A673 (cell line): Measurements from ENCODE around the gene OSBPL3. TPM values are rescaled to one million over a fixed set of nuclear protein-coding genes. Genes with fewer than 3 reads are reported as not detected.

Experiments
- BruUV-seq: library from RNA; stranded (reverse); fragments of 400-500 nt; replicated peaks from 2 replicates; lab custom pipeline; 2021; lab: Mats Ljungman, UMichigan
- CTCF ChIA-PET: fragments of 300-600 bp; sonication (Branson Sonifier 250); formaldehyde crosslinking; loops from one replicate; lab custom pipeline; 2022; ENCODE audit warnings: antibody characterized with exemption; lab: Charles Lee
- POLR2A ChIA-PET: fragments of 300-600 bp; sonication (Branson Sonifier 250); formaldehyde crosslinking; loops from one replicate; lab custom pipeline; 2022; ENCODE audit warnings: antibody characterized with exemption; ENCODE audit not compliant: low non-redundant PET; lab: Charles Lee
- DNase-seq: peaks from one replicate; pipeline ENCODE4 v3.0.0-alpha.2; 2015; ENCODE audit warnings: low spot score
- H3K27ac ChIP-seq: fragments of 200-600 bp; sonication (generic); 2 replicates; pipeline ENCODE4 v1.5.1; 2016; ENCODE audit warnings: mixed run types, low read depth, mild to moderate bottlenecking, mixed read lengths, antibody characterized with exemption, low read length; ENCODE audit not compliant: poor library complexity, severe bottlenecking
- H3K27me3 ChIP-seq: fragments of 200-600 bp; sonication (generic); replicated peaks from 2 replicates; pipeline ENCODE4 v1.6.1; 2017; ENCODE audit warnings: mixed run types, low read depth, mild to moderate bottlenecking, mixed read lengths, antibody characterized with exemption, low read length; ENCODE audit not compliant: insufficient read depth, poor library complexity
- H3K36me3 ChIP-seq: fragments of 200-600 bp; sonication (generic); 2 replicates; pipeline ENCODE4 v1.6.1; 2016; ENCODE audit warnings: mixed run types, mild to moderate bottlenecking, mixed read lengths, antibody characterized with exemption, low read length; ENCODE audit not compliant: insufficient read depth, poor library complexity, severe bottlenecking
- H3K4me1 ChIP-seq: fragments of 200-600 bp; sonication (generic); 2 replicates; pipeline ENCODE4 v1.6.1; 2017; ENCODE audit warnings: mixed run types, mild to moderate bottlenecking, mixed read lengths, antibody characterized with exemption, low read length; ENCODE audit not compliant: insufficient read depth, poor library complexity, severe bottlenecking
- H3K4me3 ChIP-seq: fragments of 200-600 bp; sonication (generic); 2 replicates; pipeline ENCODE4 v1.5.1; 2016; ENCODE audit warnings: low read depth, mixed run types, mild to moderate bottlenecking, mixed read lengths, low read length; ENCODE audit not compliant: poor library complexity, severe bottlenecking
- H3K9me3 ChIP-seq: fragments of 200-600 bp; sonication (generic); 2 replicates; pipeline ENCODE4 v1.6.1; 2016; ENCODE audit warnings: mixed run types, low read depth, mild to moderate bottlenecking, mixed read lengths, antibody characterized with exemption, low read length; ENCODE audit not compliant: poor library complexity, severe bottlenecking
- EZH2 ChIP-seq: fragments of 200-600 bp; sonication (generic); IDR thresholded peaks from 2 replicates; pipeline ENCODE4 v1.6.1; 2017; ENCODE audit warnings: borderline replicate concordance, low read depth, mild to moderate bottlenecking, mixed read lengths, antibody characterized with exemption, low read length; ENCODE audit not compliant: poor library complexity, severe bottlenecking
- intact Hi-C: fragments of 100-400 bp; cut with micrococcal nuclease; formaldehyde crosslinking; loops from one replicate; pipeline ENCODE4 v1.10.0; 2022; ENCODE audit not compliant: unreplicated experiment
- total RNA-seq: library from RNA; stranded (reverse); gene quantifications from 2 replicates; pipeline ENCODE4 v1.2.3, GENCODE V29; 2021
- TF ChIP-seq, protein P1 (sequence below): fragments of 300-800, 200-600 bp; sonication (generic); conservative IDR thresholded peaks from 2 replicates; pipeline ENCODE4 v1.5.1; 2017; ENCODE audit warnings: low read depth, mild to moderate bottlenecking, antibody characterized with exemption, low read length, moderate library complexity, mixed read lengths

Gene OSBPL3
- total RNA-seq, 1 experiment from 2014 or later, result 21.4 TPM

DNA sequence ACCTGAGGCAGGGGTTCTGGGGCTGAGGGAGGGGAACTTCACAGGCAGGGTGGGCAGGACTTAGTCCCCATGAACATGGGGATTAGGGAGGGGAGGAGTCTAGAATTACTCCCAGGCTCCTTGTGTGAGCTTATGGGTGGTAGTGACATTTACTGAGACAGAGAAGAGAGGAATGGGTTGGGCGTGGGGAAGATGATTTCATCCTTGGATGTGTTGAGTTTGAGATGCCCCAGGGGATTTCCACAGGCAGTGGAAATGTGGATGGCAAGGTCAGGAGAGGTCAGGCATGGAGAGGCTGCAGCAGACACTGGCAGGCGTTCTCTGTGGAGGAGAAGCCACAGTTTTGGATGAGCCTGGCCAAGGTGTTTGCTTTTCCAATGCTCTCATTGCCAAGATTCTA is 196.3 kb downstream of the OSBPL3 start:
- ChIA-PET POLR2A (interaction anchor here (0.6 kb wide), 1 partner anchor 29 kb away, joined by 5 read pairs; no protein-coding TSS in a partner anchor), CTCF (no interaction called here)
- no peak overlapping the region for H3K4me3 ChIP-seq
- H3K36me3 ChIP-seq, result no peaks in the 10 kb centered on the region
- H3K4me1 ChIP-seq, result peaks cover 6% of the 10 kb centered on the region
- intact Hi-C loops, result no loop called here
- TF ChIP-seq, protein P1, sequence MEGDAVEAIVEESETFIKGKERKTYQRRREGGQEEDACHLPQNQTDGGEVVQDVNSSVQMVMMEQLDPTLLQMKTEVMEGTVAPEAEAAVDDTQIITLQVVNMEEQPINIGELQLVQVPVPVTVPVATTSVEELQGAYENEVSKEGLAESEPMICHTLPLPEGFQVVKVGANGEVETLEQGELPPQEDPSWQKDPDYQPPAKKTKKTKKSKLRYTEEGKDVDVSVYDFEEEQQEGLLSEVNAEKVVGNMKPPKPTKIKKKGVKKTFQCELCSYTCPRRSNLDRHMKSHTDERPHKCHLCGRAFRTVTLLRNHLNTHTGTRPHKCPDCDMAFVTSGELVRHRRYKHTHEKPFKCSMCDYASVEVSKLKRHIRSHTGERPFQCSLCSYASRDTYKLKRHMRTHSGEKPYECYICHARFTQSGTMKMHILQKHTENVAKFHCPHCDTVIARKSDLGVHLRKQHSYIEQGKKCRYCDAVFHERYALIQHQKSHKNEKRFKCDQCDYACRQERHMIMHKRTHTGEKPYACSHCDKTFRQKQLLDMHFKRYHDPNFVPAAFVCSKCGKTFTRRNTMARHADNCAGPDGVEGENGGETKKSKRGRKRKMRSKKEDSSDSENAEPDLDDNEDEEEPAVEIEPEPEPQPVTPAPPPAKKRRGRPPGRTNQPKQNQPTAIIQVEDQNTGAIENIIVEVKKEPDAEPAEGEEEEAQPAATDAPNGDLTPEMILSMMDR, result no peak
- TF ChIP-seq EZH2, result no peak
- H3K27me3 ChIP-seq, result no peaks in the 10 kb centered on the region
- no peak overlapping the region for H3K27ac ChIP-seq
- H3K9me3 ChIP-seq, result no peaks in the 10 kb centered on the region
- BruUV-seq, result no TSS peak
- no peak for DNase-seq

DNA sequence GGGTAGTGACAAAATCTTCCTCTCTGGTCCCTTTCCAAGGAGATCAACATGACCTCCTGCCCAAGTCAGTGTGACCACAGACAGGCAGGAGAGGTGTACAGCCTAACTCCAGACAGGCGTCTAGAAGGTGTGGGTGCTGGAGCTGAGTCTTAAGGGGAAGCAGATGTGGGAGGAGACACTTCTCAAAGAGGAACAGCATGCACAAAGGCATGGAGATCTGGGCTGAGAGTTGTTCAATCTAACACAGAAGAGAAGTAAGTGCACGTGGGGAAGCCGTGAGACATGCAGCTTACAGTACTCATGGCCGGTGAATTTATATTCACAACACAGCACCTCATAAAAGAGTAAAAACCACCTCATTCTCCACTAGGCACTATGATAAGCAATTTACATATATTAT is 198.9 kb downstream of the OSBPL3 start:
- POLR2A ChIA-PET, result no interaction called here
- no peaks in the 10 kb centered on the region for H3K36me3 ChIP-seq
- CTCF ChIA-PET, result no interaction called here
- H3K9me3 ChIP-seq, result no peaks in the 10 kb centered on the region
- intact Hi-C loops, result no loop called here
- H3K27ac ChIP-seq, result no peak overlapping the region
- no peak overlapping the region for H3K4me3 ChIP-seq
- no peak for DNase-seq
- no peaks in the 10 kb centered on the region for H3K27me3 ChIP-seq
- peaks cover 6% of the 10 kb centered on the region for H3K4me1 ChIP-seq
- no TSS peak for BruUV-seq
- no peak for TF ChIP-seq EZH2
- TF ChIP-seq, protein P1, result no peak

DNA sequence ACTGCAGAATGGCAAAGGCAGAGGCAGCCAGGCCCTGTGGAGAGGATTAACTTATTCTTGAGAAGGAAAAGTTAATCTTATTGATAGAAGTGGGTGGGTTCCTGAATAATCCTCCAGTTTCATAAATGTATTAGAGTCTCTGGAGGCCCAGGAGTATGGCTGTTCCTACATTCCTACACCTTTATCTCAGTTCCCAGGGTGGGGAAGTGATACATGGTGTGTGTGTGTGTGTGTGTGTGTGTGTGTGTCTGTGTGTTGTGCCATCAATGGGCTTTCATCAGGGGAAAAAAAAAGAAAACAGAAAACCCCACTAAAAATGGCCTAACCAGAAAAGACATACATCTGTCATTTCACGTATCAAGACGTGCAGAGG is 200.7 kb downstream of the OSBPL3 start:
- Histone ChIP-seq H3K4me1 (peaks cover 6% of the 10 kb centered on the region), H3K27me3 (no peaks in the 10 kb centered on the region), H3K4me3 (no peak overlapping the region), H3K27ac (no peak overlapping the region), H3K36me3 (no peaks in the 10 kb centered on the region), H3K9me3 (no peaks in the 10 kb centered on the region)
- ChIA-PET POLR2A (no interaction called here), CTCF (no interaction called here)
- no TSS peak for BruUV-seq
- no peak for DNase-seq
- intact Hi-C loops, result no loop called here
- TF ChIP-seq EZH2, result no peak
- TF ChIP-seq, protein P1, result no peak
